ENCODE measurements around the gene CAPN14. TPM values are rescaled to one million over a fixed set of nuclear protein-coding genes. Genes with fewer than 3 reads are reported as not detected.

The CAPN14 gene
- total and polyA plus RNA-seq, 3 donors from 2014 or later = 0.36 to 1.1 (median 0.47) TPM

DNA sequence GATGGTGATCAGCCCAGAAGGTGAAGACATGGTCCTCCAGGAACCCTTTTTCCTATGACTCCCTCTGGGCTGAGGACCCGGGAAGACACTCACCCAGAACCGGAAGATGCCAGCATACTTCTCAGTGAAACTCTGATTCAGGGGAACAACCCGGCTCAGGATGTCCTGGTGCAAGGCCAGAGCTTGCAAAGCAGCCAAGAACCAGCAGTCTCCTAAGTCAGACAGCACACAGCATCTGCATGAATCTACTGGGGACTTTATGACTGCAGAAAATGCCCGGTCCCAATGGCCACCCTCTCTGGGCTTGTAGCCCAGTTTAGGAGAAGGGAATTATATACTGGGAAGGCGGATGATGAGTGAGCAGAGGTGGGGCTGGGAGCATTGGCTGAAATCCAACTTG lies 15.3 kb downstream of the CAPN14 start:
- no peaks in the 10 kb centered on the region for H3K27me3 ChIP-seq
- DNase-seq = no peak
- no peaks in the 10 kb centered on the region for H3K9me3 ChIP-seq
- TF ChIP-seq POLR2A (IDR thresholded peaks at IDR 0.05) = no peak
- TF ChIP-seq, protein P1, sequence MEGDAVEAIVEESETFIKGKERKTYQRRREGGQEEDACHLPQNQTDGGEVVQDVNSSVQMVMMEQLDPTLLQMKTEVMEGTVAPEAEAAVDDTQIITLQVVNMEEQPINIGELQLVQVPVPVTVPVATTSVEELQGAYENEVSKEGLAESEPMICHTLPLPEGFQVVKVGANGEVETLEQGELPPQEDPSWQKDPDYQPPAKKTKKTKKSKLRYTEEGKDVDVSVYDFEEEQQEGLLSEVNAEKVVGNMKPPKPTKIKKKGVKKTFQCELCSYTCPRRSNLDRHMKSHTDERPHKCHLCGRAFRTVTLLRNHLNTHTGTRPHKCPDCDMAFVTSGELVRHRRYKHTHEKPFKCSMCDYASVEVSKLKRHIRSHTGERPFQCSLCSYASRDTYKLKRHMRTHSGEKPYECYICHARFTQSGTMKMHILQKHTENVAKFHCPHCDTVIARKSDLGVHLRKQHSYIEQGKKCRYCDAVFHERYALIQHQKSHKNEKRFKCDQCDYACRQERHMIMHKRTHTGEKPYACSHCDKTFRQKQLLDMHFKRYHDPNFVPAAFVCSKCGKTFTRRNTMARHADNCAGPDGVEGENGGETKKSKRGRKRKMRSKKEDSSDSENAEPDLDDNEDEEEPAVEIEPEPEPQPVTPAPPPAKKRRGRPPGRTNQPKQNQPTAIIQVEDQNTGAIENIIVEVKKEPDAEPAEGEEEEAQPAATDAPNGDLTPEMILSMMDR (IDR thresholded peaks at IDR 0.05) = no peak
- H3K4me3 ChIP-seq = no peak overlapping the region
- no peaks in the 10 kb centered on the region for H3K4me1 ChIP-seq
- H3K36me3 ChIP-seq (ENCODE audit: low read depth, missing control alignments) = no peaks in the 10 kb centered on the region
- intact Hi-C loops (cut with DNase I; ENCODE audit: low total_unique reads) = no loop called here
- H3K27ac ChIP-seq = no peak overlapping the region
- 33 to 56% methylated on average over 5 of the region's 5 CpGs for whole genome bisulfite sequencing, 2 donors

DNA sequence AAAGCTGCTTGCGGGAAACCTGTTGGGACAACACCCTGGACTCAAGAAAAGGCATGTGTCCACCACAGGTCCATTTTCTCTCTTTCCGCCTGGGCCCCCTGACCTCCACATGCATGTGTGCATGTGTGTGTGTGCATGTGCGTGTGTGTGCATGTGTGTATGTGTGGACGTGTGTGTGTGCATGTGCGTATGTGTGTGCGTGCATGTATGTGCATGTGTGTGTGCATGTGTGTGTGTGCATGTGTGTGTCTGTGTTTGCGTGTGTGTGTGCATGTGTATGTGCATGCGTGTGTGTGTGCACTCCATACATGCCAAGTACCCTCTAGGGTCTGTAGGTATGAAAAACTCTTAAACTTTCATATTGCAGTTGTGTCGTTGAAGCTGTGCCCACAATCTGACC lies 16.3 kb downstream of the CAPN14 start:
- Histone ChIP-seq H3K4me1 (no peaks in the 10 kb centered on the region), H3K9me3 (no peaks in the 10 kb centered on the region), H3K4me3 (no peak overlapping the region), H3K27ac (no peak overlapping the region), H3K27me3 (no peaks in the 10 kb centered on the region), H3K36me3 (ENCODE audit: low read depth, missing control alignments) (no peaks in the 10 kb centered on the region)
- no peak for DNase-seq
- WGBS, 2 donors = 88 to 91% methylated on average over 9 of the region's 9 CpGs
- intact Hi-C loops (cut with DNase I; ENCODE audit: low total_unique reads) = no loop called here
- no peak for TF ChIP-seq POLR2A (IDR thresholded peaks at IDR 0.05)
- TF ChIP-seq, protein P1 (IDR thresholded peaks at IDR 0.05) = no peak

DNA sequence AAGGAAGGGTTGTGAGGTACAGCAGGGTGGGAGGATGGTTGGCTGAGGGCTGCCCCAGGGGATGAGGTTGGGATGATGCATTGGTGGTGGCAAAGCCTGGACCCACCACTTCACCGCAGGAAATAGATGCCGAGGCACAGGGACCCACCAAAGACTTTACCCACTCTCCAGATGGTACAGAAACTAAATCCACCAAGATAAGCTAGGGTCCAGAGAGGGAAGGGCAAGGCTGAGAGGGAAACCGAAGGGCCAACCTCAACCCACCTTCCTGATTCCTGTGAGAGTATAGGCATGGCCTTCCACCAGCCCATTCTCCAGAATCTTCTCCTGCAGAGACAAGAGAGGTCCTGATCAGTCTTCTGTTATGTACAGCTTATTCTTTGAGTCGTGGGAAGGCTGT lies 18.1 kb downstream of the CAPN14 start:
- DNase-seq = no peak
- intact Hi-C loops (cut with DNase I; ENCODE audit: low total_unique reads) = no loop called here
- H3K27ac ChIP-seq = no peak overlapping the region
- 86 to 94% methylated on average over 4 of the region's 4 CpGs for WGBS, 2 donors
- no peak overlapping the region for H3K4me3 ChIP-seq
- no peak for TF ChIP-seq POLR2A (IDR thresholded peaks at IDR 0.05)
- TF ChIP-seq, protein P1 (IDR thresholded peaks at IDR 0.05) = no peak
- H3K9me3 ChIP-seq = no peaks in the 10 kb centered on the region
- no peaks in the 10 kb centered on the region for H3K4me1 ChIP-seq
- no peaks in the 10 kb centered on the region for H3K36me3 ChIP-seq (ENCODE audit: low read depth, missing control alignments)
- H3K27me3 ChIP-seq = no peaks in the 10 kb centered on the region

DNA sequence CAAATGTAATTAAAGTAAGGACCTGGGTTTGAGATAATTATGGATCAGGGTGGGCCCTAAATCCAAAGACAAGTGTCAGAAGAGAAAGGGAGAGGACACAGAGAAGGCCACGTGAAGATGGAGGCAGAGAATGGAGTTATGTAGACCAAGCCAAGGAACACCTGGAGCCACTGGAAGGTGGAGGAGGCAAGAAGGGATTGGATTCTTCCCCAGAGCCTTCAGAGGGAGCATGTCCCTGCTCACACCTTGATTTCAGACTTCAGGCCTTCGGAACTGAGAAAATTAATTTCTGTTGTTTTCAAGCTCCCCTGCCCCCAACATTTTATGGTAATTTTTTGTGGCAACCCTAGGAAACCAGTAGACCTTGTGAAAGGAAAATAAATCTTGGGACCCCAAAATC lies 19.6 kb downstream of the CAPN14 start:
- TF ChIP-seq, protein P1 (IDR thresholded peaks at IDR 0.05) = no peak
- no peak for TF ChIP-seq POLR2A (IDR thresholded peaks at IDR 0.05)
- H3K4me1 ChIP-seq = no peaks in the 10 kb centered on the region
- no peaks in the 10 kb centered on the region for H3K27me3 ChIP-seq
- DNase-seq = no peak
- no peak overlapping the region for H3K27ac ChIP-seq
- no peaks in the 10 kb centered on the region for H3K36me3 ChIP-seq (ENCODE audit: low read depth, missing control alignments)
- 76 to 86% methylated on average over 2 of the region's 2 CpGs for WGBS, 2 donors
- intact Hi-C loops (cut with DNase I; ENCODE audit: low total_unique reads) = no loop called here
- no peaks in the 10 kb centered on the region for H3K9me3 ChIP-seq
- H3K4me3 ChIP-seq = no peak overlapping the region

DNA sequence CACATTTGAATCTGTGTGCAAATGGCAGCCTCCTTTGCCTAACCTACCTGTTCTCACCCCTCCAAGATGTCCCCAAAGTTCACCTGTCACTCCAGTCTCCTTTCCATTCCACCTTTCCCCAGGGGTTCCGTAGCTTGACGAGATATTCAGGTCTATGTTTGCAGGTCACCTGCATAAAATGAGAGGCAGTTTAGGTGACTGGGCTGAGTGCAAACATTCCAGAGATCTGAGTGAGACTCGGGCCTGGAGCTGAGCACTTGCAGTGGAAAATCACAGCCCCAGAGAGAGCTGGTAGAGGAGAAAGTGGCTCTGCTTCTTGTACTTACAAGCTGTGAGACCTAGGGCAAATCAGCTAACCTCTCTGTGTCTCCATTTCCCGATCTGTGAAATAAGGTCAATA lies 20.1 kb downstream of the CAPN14 start:
- 71 to 92% methylated on average over 4 of the region's 4 CpGs for WGBS, 2 donors
- Histone ChIP-seq H3K4me1 (no peaks in the 10 kb centered on the region), H3K27me3 (no peaks in the 10 kb centered on the region), H3K36me3 (ENCODE audit: low read depth, missing control alignments) (no peaks in the 10 kb centered on the region), H3K4me3 (no peak overlapping the region), H3K27ac (no peak overlapping the region), H3K9me3 (no peaks in the 10 kb centered on the region)
- intact Hi-C loops (cut with DNase I; ENCODE audit: low total_unique reads) = no loop called here
- no peak for DNase-seq
- TF ChIP-seq POLR2A (IDR thresholded peaks at IDR 0.05) = no peak
- TF ChIP-seq, protein P1 (IDR thresholded peaks at IDR 0.05) = no peak

All from testis (tissue), 3 donors.